CD14-positive monocyte (primary cell): ENCODE results near the gene ANKRD2. TPM values are rescaled to one million over a fixed set of nuclear protein-coding genes. Genes with fewer than 3 reads are reported as not detected.

ENCODE experiments used
- DNase-seq, 3 donors: peaks; one replicate each; pipeline ENCODE4 v3.0.0-alpha.2; 2011 to 2022
- H2AFZ ChIP-seq: 2 replicates; pipeline ENCODE4 v1.6.0; 2012; ENCODE audit warnings: mild to moderate bottlenecking, low read depth, low read length, inconsistent platforms; ENCODE audit not compliant: insufficient read depth, poor library complexity, severe bottlenecking
- H3K27ac ChIP-seq, 2 donors: 1 replicate in 1 of 2; 2 replicates in 1 of 2; pipeline ENCODE4 v1.5.1; 2012 to 2013; ENCODE audit warnings: low read length in 2 of 2, control low read depth in 1 of 2, inconsistent platforms in 1 of 2, low read depth in 1 of 2, mild to moderate bottlenecking in 1 of 2
- H3K27me3 ChIP-seq, 2 donors: one replicate each; pipeline versions ENCODE4 v1.6.0 to v1.6.1; 2011 to 2013; ENCODE audit warnings: low read length in 2 of 2; ENCODE audit not compliant: control insufficient read depth in 2 of 2, insufficient read depth in 2 of 2
- H3K36me3 ChIP-seq, 2 donors: replicated peaks in 1 of 2; 1 replicate in 1 of 2; 2 replicates in 1 of 2; pipeline versions ENCODE4 v1.5.1 to v1.6.1; 2012 to 2013; ENCODE audit warnings: low read length in 2 of 2, control low read depth in 1 of 2, inconsistent platforms in 1 of 2, mild to moderate bottlenecking in 1 of 2; ENCODE audit not compliant: insufficient read depth in 2 of 2, control insufficient read depth in 1 of 2
- H3K4me1 ChIP-seq, 2 donors: 1 replicate in 1 of 2; 2 replicates in 1 of 2; pipeline versions ENCODE4 v1.5.1 to v1.6.1; 2012 to 2013; ENCODE audit warnings: low read length in 2 of 2, control low read depth in 1 of 2, inconsistent platforms in 1 of 2, mild to moderate bottlenecking in 1 of 2, moderate library complexity in 1 of 2; ENCODE audit not compliant: insufficient read depth in 2 of 2, control insufficient read depth in 1 of 2
- H3K4me2 ChIP-seq: replicated peaks from 2 replicates; pipeline ENCODE3; 2012; ENCODE audit warnings: low read length, moderate library complexity, mild to moderate bottlenecking; ENCODE audit not compliant: poor library complexity, severe bottlenecking; ENCODE audit errors: extremely low read depth
- H3K4me3 ChIP-seq, 3 experiments: fragments of 200-600 bp in 1 of 3; sonication (generic) in 1 of 3; replicated peaks in 1 of 3; 1 replicate in 2 of 3; 2 replicates in 1 of 3; pipeline ENCODE4 v1.5.1; 2011 to 2013; ENCODE audit warnings: low read length in 3 of 3, mild to moderate bottlenecking in 3 of 3, control low read depth in 2 of 3, low read depth in 2 of 3, inconsistent platforms in 1 of 3, moderate library complexity in 1 of 3
- H3K79me2 ChIP-seq: 2 replicates; pipeline ENCODE4 v1.6.0; 2012; ENCODE audit warnings: mild to moderate bottlenecking, control low read depth, inconsistent platforms, low read length, moderate library complexity; ENCODE audit not compliant: insufficient read depth
- H3K9ac ChIP-seq: 2 replicates; pipeline ENCODE4 v1.6.0; 2017; ENCODE audit warnings: low read length, mild to moderate bottlenecking; ENCODE audit not compliant: insufficient read depth, poor library complexity, severe bottlenecking
- H3K9me3 ChIP-seq, 2 donors: replicated peaks in 1 of 2; 1 replicate in 1 of 2; 2 replicates in 1 of 2; pipeline versions ENCODE4 v1.5.1 to v1.6.1; 2012 to 2013; ENCODE audit warnings: low read length in 2 of 2, control low read depth in 1 of 2; ENCODE audit not compliant: control insufficient read depth in 1 of 2, insufficient read depth in 1 of 2
- H4K20me1 ChIP-seq: 2 replicates; pipeline ENCODE4 v1.6.0; 2012; ENCODE audit warnings: mild to moderate bottlenecking, low read length, control low read depth, moderate library complexity; ENCODE audit not compliant: insufficient read depth
- H3K27ac Mint-ChIP-seq, 7 donors: one replicate each; pipeline ENCODE4 v1.8.0; 2020; ENCODE audit warnings: mild to moderate bottlenecking in 7 of 7, mixed read lengths in 7 of 7, moderate library complexity in 6 of 7, inconsistent platforms in 2 of 7
- H3K27me3 Mint-ChIP-seq, 3 donors: one replicate each; pipeline ENCODE4 v1.8.0; 2021 to 2022; ENCODE audit warnings: low read depth in 3 of 3, mild to moderate bottlenecking in 3 of 3, mixed read lengths in 3 of 3, moderate library complexity in 3 of 3, inconsistent platforms in 1 of 3
- H3K36me3 Mint-ChIP-seq, 2 donors: one replicate each; pipeline ENCODE4 v1.8.0; 2020; ENCODE audit warnings: mixed read lengths in 2 of 2, inconsistent platforms in 1 of 2, mild to moderate bottlenecking in 1 of 2
- H3K4me1 Mint-ChIP-seq: one replicate; pipeline ENCODE4 v1.8.0; 2020; ENCODE audit warnings: mild to moderate bottlenecking, mixed read lengths
- H3K4me3 Mint-ChIP-seq, 2 donors: one replicate each; pipeline ENCODE4 v1.8.0; 2020; ENCODE audit warnings: mild to moderate bottlenecking in 2 of 2, mixed read lengths in 2 of 2, moderate library complexity in 1 of 2
- H3K9me3 Mint-ChIP-seq, 7 donors: one replicate each; pipeline ENCODE4 v1.8.0; 2020 to 2022; ENCODE audit warnings: mixed read lengths in 7 of 7, mild to moderate bottlenecking in 6 of 7, moderate library complexity in 6 of 7, inconsistent platforms in 2 of 7
- WGBS: methylation state at CpG from one replicate; pipeline ENCODE4 v1.1.5; 2013; ENCODE audit warnings: missing lambda C conversion rate; ENCODE audit not compliant: insufficient coverage; 5-methylcytosine and 5-hydroxymethylcytosine counted together
- intact Hi-C, 2 donors: fragments of 100-400 bp; cut with micrococcal nuclease; formaldehyde crosslinking; loops; one replicate each; pipeline versions ENCODE4 v1.15.0 to v1.15.1; 2023
- polyA plus RNA-seq, 3 donors: library from polyadenylated mRNA; depleted of rRNA in 1 of 3; unstranded in 2 of 3; stranded (reverse) in 1 of 3; fragments of 300-500 nt in 2 of 3; fragments of >200 nt in 1 of 3; fragmentation: Illumina TruSeq in 2 of 3; gene quantifications; 1 replicate in 2 of 3; 2 replicates in 1 of 3; pipeline ENCODE4 v1.2.3, GENCODE V29; 2012 to 2021
- TF ChIP-seq, protein P1 (sequence below): fragments of 200-600 bp; IDR thresholded peaks from one replicate; pipeline ENCODE4 v1.8.0; 2022; ENCODE audit warnings: antibody characterized with exemption, mild to moderate bottlenecking

ANKRD2 gene
- polyA plus RNA-seq, 3 donors = not detected

- Histone ChIP-seq H3K9ac (no peak overlapping the region), H3K27ac (no peak overlapping the region), H3K79me2 (no peaks in the 10 kb centered on the region), H3K4me1 (no peaks in the 10 kb centered on the region), H4K20me1 (no peaks in the 10 kb centered on the region), H3K27me3 (peaks cover 0 to 6% of the 10 kb centered on the region in 2 donors), H3K4me3 (no peak overlapping the region), H2AFZ (no peak overlapping the region), H3K36me3 (no peaks in the 10 kb centered on the region), H3K4me2 (no peak overlapping the region), H3K9me3 (no peaks in the 10 kb centered on the region)
- no peaks in the 10 kb centered on the region for H3K9me3 Mint-ChIP-seq
- H3K27ac Mint-ChIP-seq = no peak overlapping the region
- 94% methylated on average over 6 of the region's 9 CpGs for WGBS
- intact Hi-C loops = no loop called here
- TF ChIP-seq, protein P1, sequence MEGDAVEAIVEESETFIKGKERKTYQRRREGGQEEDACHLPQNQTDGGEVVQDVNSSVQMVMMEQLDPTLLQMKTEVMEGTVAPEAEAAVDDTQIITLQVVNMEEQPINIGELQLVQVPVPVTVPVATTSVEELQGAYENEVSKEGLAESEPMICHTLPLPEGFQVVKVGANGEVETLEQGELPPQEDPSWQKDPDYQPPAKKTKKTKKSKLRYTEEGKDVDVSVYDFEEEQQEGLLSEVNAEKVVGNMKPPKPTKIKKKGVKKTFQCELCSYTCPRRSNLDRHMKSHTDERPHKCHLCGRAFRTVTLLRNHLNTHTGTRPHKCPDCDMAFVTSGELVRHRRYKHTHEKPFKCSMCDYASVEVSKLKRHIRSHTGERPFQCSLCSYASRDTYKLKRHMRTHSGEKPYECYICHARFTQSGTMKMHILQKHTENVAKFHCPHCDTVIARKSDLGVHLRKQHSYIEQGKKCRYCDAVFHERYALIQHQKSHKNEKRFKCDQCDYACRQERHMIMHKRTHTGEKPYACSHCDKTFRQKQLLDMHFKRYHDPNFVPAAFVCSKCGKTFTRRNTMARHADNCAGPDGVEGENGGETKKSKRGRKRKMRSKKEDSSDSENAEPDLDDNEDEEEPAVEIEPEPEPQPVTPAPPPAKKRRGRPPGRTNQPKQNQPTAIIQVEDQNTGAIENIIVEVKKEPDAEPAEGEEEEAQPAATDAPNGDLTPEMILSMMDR = no peak
- no peaks in the 10 kb centered on the region for H3K4me1 Mint-ChIP-seq
- H3K36me3 Mint-ChIP-seq = no peaks in the 10 kb centered on the region
- peaks cover 6 to 20% (median 15%) of the 10 kb centered on the region in 3 donors for H3K27me3 Mint-ChIP-seq
- no peak for DNase-seq
- no peak overlapping the region for H3K4me3 Mint-ChIP-seq
Measured at GRCh38 chr10:97580421-97581367, 8.1 kb downstream of the ANKRD2 start.

GRCh38 chr10:97582169-97582568 is 9.6 kb downstream of the ANKRD2 start:
- Mint-ChIP-seq H3K4me1 (no peaks in the 10 kb centered on the region), H3K27ac (no peak overlapping the region), H3K4me3 (no peak overlapping the region), H3K9me3 (no peaks in the 10 kb centered on the region), H3K36me3 (no peaks in the 10 kb centered on the region), H3K27me3 (peaks cover 6 to 20% (median 16%) of the 10 kb centered on the region in 3 donors)
- no peaks in the 10 kb centered on the region for H3K4me1 ChIP-seq
- H3K4me3 ChIP-seq = no peak overlapping the region
- H4K20me1 ChIP-seq = no peaks in the 10 kb centered on the region
- H3K27ac ChIP-seq = no peak overlapping the region
- H3K79me2 ChIP-seq = no peaks in the 10 kb centered on the region
- no peak overlapping the region for H3K9ac ChIP-seq
- TF ChIP-seq, protein P1 = no peak
- DNase-seq = no peak
- no peaks in the 10 kb centered on the region for H3K9me3 ChIP-seq
- H3K27me3 ChIP-seq = peaks cover 0 to 6% of the 10 kb centered on the region in 2 donors
- no peak overlapping the region for H2AFZ ChIP-seq
- intact Hi-C loops = no loop called here
- WGBS = 100% methylated on average over 3 of the region's 8 CpGs
- H3K36me3 ChIP-seq = no peaks in the 10 kb centered on the region
- no peak overlapping the region for H3K4me2 ChIP-seq
